ENCODE data around the gene TEX26. TPM values are rescaled to one million over a fixed set of nuclear protein-coding genes. Genes with fewer than 3 reads are reported as not detected.

Gene TEX26
- total RNA-seq, 4 donors from 2014 or later = 0.69 to 0.97 TPM; not detected in 2

DNA sequence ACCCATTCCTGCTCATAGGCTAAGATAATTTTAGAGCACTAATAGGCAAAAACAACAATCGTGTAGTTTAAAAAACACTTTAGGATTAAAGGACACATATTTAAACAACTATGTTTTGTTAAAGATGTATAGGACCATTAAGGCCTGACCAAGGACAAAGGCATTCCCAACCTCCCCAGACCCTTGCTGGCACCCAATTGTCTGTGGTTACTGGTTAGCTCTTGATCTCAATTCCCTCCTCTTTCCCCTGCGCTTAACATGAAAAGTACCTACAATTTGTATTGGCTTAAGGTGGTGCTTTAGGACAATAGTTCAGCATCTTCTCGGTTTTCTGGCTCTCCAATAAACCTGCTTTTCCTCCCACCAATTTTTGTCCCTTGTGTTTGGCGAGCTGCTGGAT, 51.0 kb downstream of the TEX26 start:
- peak; percentile 31 for DNase-seq (ENCODE audit: extremely low spot score)
- TF ChIP-seq POLR2A (IDR thresholded peaks at IDR 0.05; ENCODE audit: low read depth) (no peak), POLR2AphosphoS5 (IDR thresholded peaks at IDR 0.05) (no peak), EP300 (IDR thresholded peaks at IDR 0.05) (no peak)
- TF ChIP-seq, protein P1, sequence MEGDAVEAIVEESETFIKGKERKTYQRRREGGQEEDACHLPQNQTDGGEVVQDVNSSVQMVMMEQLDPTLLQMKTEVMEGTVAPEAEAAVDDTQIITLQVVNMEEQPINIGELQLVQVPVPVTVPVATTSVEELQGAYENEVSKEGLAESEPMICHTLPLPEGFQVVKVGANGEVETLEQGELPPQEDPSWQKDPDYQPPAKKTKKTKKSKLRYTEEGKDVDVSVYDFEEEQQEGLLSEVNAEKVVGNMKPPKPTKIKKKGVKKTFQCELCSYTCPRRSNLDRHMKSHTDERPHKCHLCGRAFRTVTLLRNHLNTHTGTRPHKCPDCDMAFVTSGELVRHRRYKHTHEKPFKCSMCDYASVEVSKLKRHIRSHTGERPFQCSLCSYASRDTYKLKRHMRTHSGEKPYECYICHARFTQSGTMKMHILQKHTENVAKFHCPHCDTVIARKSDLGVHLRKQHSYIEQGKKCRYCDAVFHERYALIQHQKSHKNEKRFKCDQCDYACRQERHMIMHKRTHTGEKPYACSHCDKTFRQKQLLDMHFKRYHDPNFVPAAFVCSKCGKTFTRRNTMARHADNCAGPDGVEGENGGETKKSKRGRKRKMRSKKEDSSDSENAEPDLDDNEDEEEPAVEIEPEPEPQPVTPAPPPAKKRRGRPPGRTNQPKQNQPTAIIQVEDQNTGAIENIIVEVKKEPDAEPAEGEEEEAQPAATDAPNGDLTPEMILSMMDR (IDR thresholded peaks at IDR 0.05) = no peak
- H3K4me3 ChIP-seq = no peak overlapping the region
- peaks cover 0 to 5% (median 2%) of the 10 kb centered on the region in 4 donors for H3K4me1 ChIP-seq
- no peaks in the 10 kb centered on the region for H3K9me3 ChIP-seq
- H3K27ac ChIP-seq (replicated peaks in 1 of 4) = no peak overlapping the region
- intact Hi-C loops (cut with DNase I) = no loop called here
- 82% methylated on average over 4 of the region's 4 CpGs for WGBS
- no peaks in the 10 kb centered on the region for H3K27me3 ChIP-seq
- H3K36me3 ChIP-seq = no peaks in the 10 kb centered on the region

DNA sequence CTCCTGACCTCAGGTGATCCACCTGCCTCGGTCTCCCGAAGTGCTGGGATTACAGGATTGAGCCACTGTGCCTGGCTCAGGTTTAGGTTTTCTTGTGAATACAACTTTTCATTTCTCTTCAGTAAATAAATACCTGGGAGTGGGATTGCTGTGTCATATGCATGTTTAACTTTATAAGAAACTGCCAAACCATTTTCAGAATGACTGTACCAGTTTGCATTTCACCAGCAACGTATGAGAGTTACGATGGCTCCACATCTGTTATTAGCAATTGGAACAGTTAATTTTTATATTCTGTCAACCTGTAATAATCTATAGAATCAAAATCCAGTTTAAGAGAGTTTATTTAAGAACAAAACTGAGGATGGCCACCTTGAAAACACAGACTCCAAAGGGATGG, 52.2 kb downstream of the TEX26 start:
- H3K9me3 ChIP-seq = no peaks in the 10 kb centered on the region
- H3K27me3 ChIP-seq = no peaks in the 10 kb centered on the region
- 96% methylated on average over 4 of the region's 4 CpGs for WGBS
- H3K4me3 ChIP-seq = no peak overlapping the region
- peak; percentile 26 for DNase-seq (ENCODE audit: extremely low spot score)
- H3K27ac ChIP-seq (replicated peaks in 1 of 4) = no peak overlapping the region
- H3K36me3 ChIP-seq = no peaks in the 10 kb centered on the region
- H3K4me1 ChIP-seq = no peaks in the 10 kb centered on the region
- TF ChIP-seq POLR2AphosphoS5 (IDR thresholded peaks at IDR 0.05) (no peak), EP300 (IDR thresholded peaks at IDR 0.05) (no peak), POLR2A (IDR thresholded peaks at IDR 0.05; ENCODE audit: low read depth) (no peak)
- TF ChIP-seq, protein P1 (IDR thresholded peaks at IDR 0.05) = no peak
- intact Hi-C loops (cut with DNase I) = no loop called here

DNA sequence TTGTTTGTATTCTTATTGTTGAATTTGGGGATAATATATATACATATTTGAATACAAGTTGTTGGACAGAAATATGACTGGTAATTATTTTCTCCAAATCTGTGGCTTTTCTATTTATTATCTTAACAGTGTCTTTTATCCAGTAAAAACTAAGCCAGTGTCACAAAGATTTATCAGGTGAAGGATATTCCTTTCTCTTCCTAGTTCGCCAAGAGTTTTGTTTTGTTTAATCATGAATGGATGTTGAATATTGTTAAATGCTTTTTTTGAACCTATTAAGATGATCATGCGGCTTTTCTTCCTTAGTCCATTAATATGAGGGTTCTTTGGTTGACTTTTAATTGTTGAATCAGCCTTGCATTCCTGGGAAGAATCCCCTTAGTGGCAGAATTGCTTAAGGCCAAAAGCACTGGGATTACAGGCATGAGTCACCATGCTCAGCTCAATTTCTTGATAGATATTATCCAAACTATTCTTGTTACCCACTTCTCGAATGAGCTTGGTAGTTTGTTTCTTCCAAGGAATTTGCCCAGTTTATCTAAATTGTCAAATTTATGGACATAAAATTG, 53.3 kb downstream of the TEX26 start:
- Histone ChIP-seq H3K4me3 (no peak overlapping the region), H3K27me3 (no peaks in the 10 kb centered on the region), H3K36me3 (no peaks in the 10 kb centered on the region), H3K27ac (replicated peaks in 1 of 4) (no peak overlapping the region), H3K9me3 (no peaks in the 10 kb centered on the region), H3K4me1 (no peaks in the 10 kb centered on the region)
- intact Hi-C loops (cut with DNase I) = no loop called here
- TF ChIP-seq, protein P1 (IDR thresholded peaks at IDR 0.05) = no peak
- TF ChIP-seq POLR2A (IDR thresholded peaks at IDR 0.05; ENCODE audit: low read depth) = no peak
- DNase-seq (ENCODE audit: extremely low spot score) = peak; percentile 12
- 65% methylated on average over 3 of the region's 3 CpGs for WGBS

DNA sequence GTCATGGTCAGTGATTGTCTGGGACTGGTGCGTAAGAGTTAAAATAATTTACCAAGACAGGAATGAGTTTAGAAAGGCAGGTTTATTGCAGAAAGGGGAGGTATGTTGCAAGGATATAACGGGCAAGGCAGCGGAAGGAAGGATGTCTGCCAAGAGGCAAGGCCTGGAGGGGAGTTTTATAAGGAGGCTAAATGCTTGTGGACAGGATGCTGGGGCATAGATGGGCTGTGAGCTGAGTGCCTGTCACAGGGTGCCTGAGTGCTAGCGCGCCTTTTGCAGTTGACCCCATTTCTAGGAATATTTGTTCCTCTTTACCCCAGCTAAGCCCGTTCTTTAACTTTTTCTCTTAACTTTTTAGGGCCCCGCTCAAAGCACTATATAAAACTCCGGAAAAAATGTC, 58.7 kb downstream of the TEX26 start:
- no peak overlapping the region for H3K27ac ChIP-seq (replicated peaks in 1 of 4)
- intact Hi-C loops (cut with DNase I) = no loop called here
- H3K9me3 ChIP-seq = no peaks in the 10 kb centered on the region
- no peak for TF ChIP-seq EP300 (IDR thresholded peaks at IDR 0.05)
- TF ChIP-seq, protein P1 (IDR thresholded peaks at IDR 0.05) = no peak
- TF ChIP-seq POLR2AphosphoS5 (IDR thresholded peaks at IDR 0.05) = no peak
- no peak for TF ChIP-seq POLR2A (IDR thresholded peaks at IDR 0.05; ENCODE audit: low read depth)
- peak; percentile 57 for DNase-seq (ENCODE audit: extremely low spot score)
- H3K27me3 ChIP-seq = no peaks in the 10 kb centered on the region
- H3K36me3 ChIP-seq = no peaks in the 10 kb centered on the region
- no peaks in the 10 kb centered on the region for H3K4me1 ChIP-seq
- no peak overlapping the region for H3K4me3 ChIP-seq
- 94% methylated on average over 8 of the region's 8 CpGs for WGBS

DNA sequence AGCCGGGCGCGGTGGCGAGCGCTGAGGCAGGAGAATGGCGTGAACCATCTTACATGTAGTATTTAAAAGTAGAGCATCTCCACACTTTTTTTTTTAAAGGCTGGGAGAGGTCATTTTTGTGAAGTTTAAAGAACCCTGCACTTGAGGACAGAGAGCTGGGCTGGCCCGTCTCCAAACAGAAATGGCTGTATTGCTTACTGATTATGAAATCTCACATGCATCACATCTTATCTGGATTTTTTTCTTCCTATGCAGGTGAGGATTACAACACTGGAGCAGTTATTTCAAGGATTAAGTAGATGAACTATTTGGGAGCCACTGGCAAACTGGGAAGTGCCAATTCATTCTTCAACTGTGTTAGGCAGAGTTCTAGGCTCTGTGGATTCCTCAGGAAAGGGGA, 59.5 kb downstream of the TEX26 start:
- intact Hi-C loops (cut with DNase I) = no loop called here
- WGBS = 97% methylated on average over 7 of the region's 7 CpGs
- Histone ChIP-seq H3K36me3 (no peaks in the 10 kb centered on the region), H3K9me3 (no peaks in the 10 kb centered on the region), H3K27me3 (no peaks in the 10 kb centered on the region), H3K27ac (replicated peaks in 1 of 4) (no peak overlapping the region), H3K4me3 (no peak overlapping the region), H3K4me1 (no peaks in the 10 kb centered on the region)
- TF ChIP-seq POLR2A (IDR thresholded peaks at IDR 0.05; ENCODE audit: low read depth) (no peak), POLR2AphosphoS5 (IDR thresholded peaks at IDR 0.05) (no peak), EP300 (IDR thresholded peaks at IDR 0.05) (no peak)
- TF ChIP-seq, protein P1 (IDR thresholded peaks at IDR 0.05) = no peak
- no peak for DNase-seq (ENCODE audit: extremely low spot score)

All from esophagus muscularis mucosa (tissue), 4 donors.